A549 (cell line): ENCODE results near the gene CEBPG. TPM values are rescaled to one million over a fixed set of nuclear protein-coding genes. Genes with fewer than 3 reads are reported as not detected.

ENCODE experiments used
- ATAC-seq, 2 experiments: fragments of 200-7000 bp in 1 of 2; fragments of >200 bp in 1 of 2; cut with Nextera tagmentation in 1 of 2; cut with Tn5 transposase in 1 of 2; 3 replicates each; pipeline versions ENCODE4 v1.8.0 to v1.9.1; 2018 to 2020; ENCODE audit warnings: mild to moderate bottlenecking in 1 of 2, moderate library complexity in 1 of 2
- CTCF ChIA-PET: fragments of 300-600 bp; sonication (Branson Sonifier 250); formaldehyde crosslinking; extraction: SDS; loops from one replicate; lab custom pipeline; 2021; ENCODE audit warnings: antibody characterized with exemption, inconsistent platforms; lab: Yijun Ruan, JAX
- POLR2A ChIA-PET: fragments of 350-600 bp; formaldehyde crosslinking; extraction: SDS; loops from one replicate; lab custom pipeline; 2021; ENCODE audit warnings: antibody characterized with exemption, inconsistent platforms; lab: Yijun Ruan, JAX
- DNase-seq, 2 experiments: peaks; one replicate each; pipeline versions ENCODE4 v3.0.0 to v3.0.0-alpha.2; 2011 to 2016; ENCODE audit warnings: low read depth in 1 of 2, low spot score in 1 of 2
- FAIRE-seq: peaks from 2 replicates; lab custom pipeline; 2011; peaks lifted over from hg19 to GRCh38; lab: Jason Lieb, UNC
- H3K27ac ChIP-seq, 2 experiments: fragments of >200 bp; sonication (Bioruptor Twin); formaldehyde crosslinking; 3 replicates each; pipeline ENCODE4 v1.5.1; 2016 to 2017
- H3K4me1 ChIP-seq: fragments of >200 bp; sonication (Bioruptor Twin); formaldehyde crosslinking; 3 replicates; pipeline ENCODE4 v1.6.1; 2016
- H3K4me2 ChIP-seq: fragments of >200 bp; sonication (Bioruptor Twin); formaldehyde crosslinking; 3 replicates; pipeline ENCODE4 v1.6.1; 2016
- H3K4me3 ChIP-seq: fragments of >200 bp; sonication (Bioruptor Twin); formaldehyde crosslinking; 3 replicates; pipeline ENCODE4 v1.5.1; 2016
- H3K9me3 ChIP-seq: fragments of >200 bp; sonication (Bioruptor Twin); formaldehyde crosslinking; 3 replicates; pipeline ENCODE4 v1.6.1; 2016
- BHLHE40 ChIP-seq: IDR thresholded peaks from 2 replicates; pipeline ENCODE4 v1.6.1; 2012; ENCODE audit warnings: low read depth, low read length, inconsistent platforms
- CEBPB ChIP-seq, 2 experiments: fragments of >200 bp in 1 of 2; sonication (Bioruptor Twin) in 1 of 2; formaldehyde crosslinking in 1 of 2; IDR thresholded peaks; 2 replicates each; pipeline ENCODE4 v1.6.1; 2012 to 2016
- CHD2 ChIP-seq: fragments of 150-350 bp; IDR thresholded peaks from 2 replicates; pipeline ENCODE4 v1.6.1; 2014; ENCODE audit warnings: low read length; ENCODE audit not compliant: partially characterized antibody
- CHD4 ChIP-seq: fragments of 200-600 bp; sonication (generic); IDR thresholded peaks from 2 replicates; pipeline ENCODE4 v1.6.1; 2016; ENCODE audit warnings: antibody characterized with exemption, mild to moderate bottlenecking, borderline replicate concordance
- E2F6 ChIP-seq: IDR thresholded peaks from 2 replicates; pipeline ENCODE4 v1.6.1; 2012; ENCODE audit warnings: low read depth, borderline replicate concordance
- ESRRA ChIP-seq: fragments of 150-350 bp; IDR thresholded peaks from 2 replicates; pipeline ENCODE4 v1.6.1; 2014; ENCODE audit warnings: mild to moderate bottlenecking, low read length, borderline replicate concordance
- FOSB ChIP-seq: fragments of 250-450 bp; sonication (Bioruptor Pico); IDR thresholded peaks from 2 replicates; pipeline ENCODE4 v1.5.0; 2020; ENCODE audit warnings: mild to moderate bottlenecking, moderate library complexity
- GATA3 ChIP-seq: IDR thresholded peaks from 2 replicates; pipeline ENCODE4 v1.6.1; 2012; ENCODE audit warnings: borderline replicate concordance
- HOXB13 ChIP-seq: fragments of 250-450 bp; sonication (Bioruptor Pico); IDR thresholded peaks from 2 replicates; pipeline ENCODE4 v1.5.0; 2020; ENCODE audit warnings: low read depth, mild to moderate bottlenecking, moderate library complexity
- HOXB5 ChIP-seq: fragments of 250-450 bp; sonication (Bioruptor Pico); IDR thresholded peaks from 2 replicates; pipeline ENCODE4 v1.5.0; 2020; ENCODE audit warnings: mild to moderate bottlenecking, moderate library complexity
- JUN ChIP-seq, 2 experiments: fragments of >200 bp; sonication (Bioruptor Twin); formaldehyde crosslinking; IDR thresholded peaks; 2 replicates in 1 of 2; 3 replicates in 1 of 2; pipeline ENCODE4 v1.6.1; 2016 to 2017
- MAX ChIP-seq: IDR thresholded peaks from 2 replicates; pipeline ENCODE4 v1.6.1; 2012
- NFE2L2 ChIP-seq: fragments of 150-350 bp; conservative IDR thresholded peaks from 2 replicates; pipeline ENCODE4 v1.6.1; 2014; ENCODE audit warnings: low read length
- RAD21 ChIP-seq, 2 experiments: fragments of >200 bp in 1 of 2; sonication (Bioruptor Twin) in 1 of 2; formaldehyde crosslinking in 1 of 2; IDR thresholded peaks in 1 of 2; conservative IDR thresholded peaks in 1 of 2; 2 replicates in 1 of 2; 3 replicates in 1 of 2; pipeline ENCODE4 v1.6.1; 2012 to 2018; ENCODE audit warnings: inconsistent platforms in 1 of 2
- RARB ChIP-seq: fragments of 250-450 bp; sonication (Bioruptor Pico); IDR thresholded peaks from 2 replicates; pipeline ENCODE4 v1.8.0; 2021; ENCODE audit warnings: mild to moderate bottlenecking, moderate library complexity
- SMC3 ChIP-seq: fragments of >200 bp; sonication (Bioruptor Twin); formaldehyde crosslinking; IDR thresholded peaks from 3 replicates; pipeline ENCODE4 v1.6.1; 2018; ENCODE audit warnings: inconsistent platforms
- SREBF2 ChIP-seq: fragments of 450-650 bp; IDR thresholded peaks from 2 replicates; pipeline ENCODE4 v1.6.1; 2014; ENCODE audit warnings: mild to moderate bottlenecking, moderate library complexity
- TFCP2L1 ChIP-seq: fragments of 250-450 bp; sonication (Bioruptor Pico); IDR thresholded peaks from 2 replicates; pipeline ENCODE4 v1.5.0; 2021; ENCODE audit warnings: mild to moderate bottlenecking
- ZSCAN20 ChIP-seq: fragments of 250-450 bp; sonication (Bioruptor Pico); IDR thresholded peaks from 2 replicates; pipeline ENCODE4 v1.8.0; 2022; ENCODE audit warnings: mild to moderate bottlenecking, moderate library complexity
- WGBS: methylation state at CpG from one replicate; pipeline ENCODE4 v1.1.6; 2017; ENCODE audit errors: missing lambda C conversion rate; 5-methylcytosine and 5-hydroxymethylcytosine counted together
- polyA plus RNA-seq, 4 experiments: library from polyadenylated mRNA; depleted of rRNA in 3 of 4; stranded (reverse); fragments of >200 nt; fragmentation: RNase III in 1 of 4; extraction: RNeasy Plus Mini Kit Qiagen cat#74134 plus additional on column Dnase treatment in 1 of 4; gene quantifications; 2 replicates in 3 of 4; 3 replicates in 1 of 4; pipeline ENCODE4 v1.2.3, GENCODE V29; 2011 to 2017
- TF ChIP-seq, protein P1 (sequence below): fragments of >200 bp; sonication (Bioruptor Twin); formaldehyde crosslinking; IDR thresholded peaks from 3 replicates; pipeline ENCODE4 v1.5.1; 2016
- TF ChIP-seq, protein P2 (sequence below): fragments of 250-450 bp; sonication (Bioruptor Pico); IDR thresholded peaks from 2 replicates; pipeline ENCODE4 v1.5.0; 2020; ENCODE audit warnings: low read depth, mild to moderate bottlenecking, moderate library complexity
- TF ChIP-seq, protein P3 (sequence below): fragments of 250-450 bp; sonication (Bioruptor Pico); IDR thresholded peaks from 2 replicates; pipeline ENCODE4 v1.5.0; 2021; ENCODE audit warnings: mild to moderate bottlenecking, moderate library complexity, borderline replicate concordance
- TF ChIP-seq, protein P4 (sequence below): fragments of 450-650 bp; IDR thresholded peaks from 2 replicates; pipeline ENCODE4 v1.6.1; 2014; ENCODE audit warnings: antibody characterized with exemption

The CEBPG gene
- polyA plus RNA-seq, 2 of the 4 experiments (the other 2 are of a cell fraction), result 34.3 to 138 TPM

- peak; percentile 76 to 95 for DNase-seq
- TF ChIP-seq RAD21 (conservative IDR thresholded peaks at IDR 0.05 in 1 of 2, IDR thresholded peaks at IDR 0.05 in 1 of 2) (peak; percentile 100), CHD2 (no peak), MAX (peak; percentile 65; the same call in 1 of the 2 replicates), BHLHE40 (0 out of 2 replicates have a peak, but pooled peaks have one; percentile 18), SMC3 (peak; percentile 99), ESRRA (no peak)
- TF ChIP-seq, protein P1, sequence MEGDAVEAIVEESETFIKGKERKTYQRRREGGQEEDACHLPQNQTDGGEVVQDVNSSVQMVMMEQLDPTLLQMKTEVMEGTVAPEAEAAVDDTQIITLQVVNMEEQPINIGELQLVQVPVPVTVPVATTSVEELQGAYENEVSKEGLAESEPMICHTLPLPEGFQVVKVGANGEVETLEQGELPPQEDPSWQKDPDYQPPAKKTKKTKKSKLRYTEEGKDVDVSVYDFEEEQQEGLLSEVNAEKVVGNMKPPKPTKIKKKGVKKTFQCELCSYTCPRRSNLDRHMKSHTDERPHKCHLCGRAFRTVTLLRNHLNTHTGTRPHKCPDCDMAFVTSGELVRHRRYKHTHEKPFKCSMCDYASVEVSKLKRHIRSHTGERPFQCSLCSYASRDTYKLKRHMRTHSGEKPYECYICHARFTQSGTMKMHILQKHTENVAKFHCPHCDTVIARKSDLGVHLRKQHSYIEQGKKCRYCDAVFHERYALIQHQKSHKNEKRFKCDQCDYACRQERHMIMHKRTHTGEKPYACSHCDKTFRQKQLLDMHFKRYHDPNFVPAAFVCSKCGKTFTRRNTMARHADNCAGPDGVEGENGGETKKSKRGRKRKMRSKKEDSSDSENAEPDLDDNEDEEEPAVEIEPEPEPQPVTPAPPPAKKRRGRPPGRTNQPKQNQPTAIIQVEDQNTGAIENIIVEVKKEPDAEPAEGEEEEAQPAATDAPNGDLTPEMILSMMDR, result peak; percentile 99
- TF ChIP-seq, all 56 proteins: peak for 5
- ATAC-seq (peak; percentile 54 to 89), FAIRE-seq (peak; percentile 100)
- no peaks in the 10 kb centered on the region for H3K9me3 ChIP-seq
- 47% methylated on average over 12 of the region's 13 CpGs for WGBS
- CTCF ChIA-PET, result interaction anchor here (0.5 to 36.3 kb wide), 99 partner anchors 2 to 1306 kb away, joined by 3 to 1493 read pairs (median 5); partner anchors contain the start of genes CEBPA, CEBPG and SLC7A10
- no peak overlapping the region for H3K4me3 ChIP-seq
- POLR2A ChIA-PET, result interaction anchor here (0.6 to 1.4 kb wide), 4 partner anchors 33 to 157 kb away, joined by 3 to 8 read pairs (median 4); partner anchors contain the start of genes CEBPA and PEPD
- H3K4me2 ChIP-seq, result no peak overlapping the region
- H3K4me1 ChIP-seq, result peaks cover 8% of the 10 kb centered on the region; the same call in 1 of the 3 replicates
- no peak overlapping the region for H3K27ac ChIP-seq
These were observed 33.1 kb downstream of the CEBPG start for GRCh38 chr19:33406521-33407139.

DNA sequence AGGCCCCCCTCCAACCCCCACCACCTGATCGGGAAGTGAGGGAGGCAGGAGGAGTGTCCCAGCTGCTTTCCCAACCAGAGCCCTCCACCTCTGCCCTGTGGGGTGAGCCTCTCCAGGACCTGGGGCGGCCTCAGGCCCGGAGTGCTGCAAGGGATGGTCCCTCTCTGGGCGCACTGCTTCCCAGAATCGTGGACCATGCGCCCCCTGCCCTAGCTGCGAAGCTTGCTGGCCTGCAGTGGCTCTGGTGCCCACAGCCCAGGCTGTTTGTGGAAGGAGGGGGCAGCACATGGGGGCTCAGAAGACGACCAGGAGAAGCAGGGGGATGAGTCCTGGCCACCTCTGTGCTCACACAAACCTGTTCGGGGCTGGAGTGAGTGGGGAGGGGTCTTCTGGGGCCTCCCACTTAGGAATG is 33.6 kb downstream of the CEBPG start:
- FAIRE-seq, result no peak
- Histone ChIP-seq H3K27ac (no peak overlapping the region), H3K9me3 (no peaks in the 10 kb centered on the region), H3K4me3 (no peak overlapping the region), H3K4me2 (no peak overlapping the region), H3K4me1 (peaks cover 8% of the 10 kb centered on the region; the same call in 1 of the 3 replicates)
- ChIA-PET CTCF (interaction anchor here (0.5 to 36.3 kb wide), 86 partner anchors 1 to 1305 kb away, joined by 3 to 1493 read pairs (median 5); partner anchors contain the start of genes CEBPA, CEBPG and SLC7A10), POLR2A (interaction anchor here (0.6 to 1.4 kb wide), 3 partner anchors 33 to 114 kb away, joined by 3 to 8 read pairs (median 4); partner anchors contain the start of genes CEBPA and PEPD)
- no peak for TF ChIP-seq ESRRA
- TF ChIP-seq CHD4, result no peak
- no peak for TF ChIP-seq CEBPB (IDR thresholded peaks at IDR 0.05)
- TF ChIP-seq HOXB5 (CRISPR knock-in tag), result no peak
- no peak for TF ChIP-seq TFCP2L1 (CRISPR knock-in tag)
- no peak for TF ChIP-seq JUN (IDR thresholded peaks at IDR 0.05)
- no peak for TF ChIP-seq GATA3
- TF ChIP-seq HOXB13 (CRISPR knock-in tag), result no peak
- no peak for TF ChIP-seq NFE2L2
- TF ChIP-seq FOSB (CRISPR knock-in tag), result no peak
- 0 out of 5 replicates have a peak, but pooled peaks of 1 of the 2 experiments have one; percentile 4 for TF ChIP-seq RAD21 (conservative IDR thresholded peaks at IDR 0.05 in 1 of 2, IDR thresholded peaks at IDR 0.05 in 1 of 2)
- TF ChIP-seq MAX, result 0 out of 2 replicates have a peak, but pooled peaks have one; percentile 4
- TF ChIP-seq, protein P2, sequence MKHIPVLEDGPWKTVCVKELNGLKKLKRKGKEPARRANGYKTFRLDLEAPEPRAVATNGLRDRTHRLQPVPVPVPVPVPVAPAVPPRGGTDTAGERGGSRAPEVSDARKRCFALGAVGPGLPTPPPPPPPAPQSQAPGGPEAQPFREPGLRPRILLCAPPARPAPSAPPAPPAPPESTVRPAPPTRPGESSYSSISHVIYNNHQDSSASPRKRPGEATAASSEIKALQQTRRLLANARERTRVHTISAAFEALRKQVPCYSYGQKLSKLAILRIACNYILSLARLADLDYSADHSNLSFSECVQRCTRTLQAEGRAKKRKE (CRISPR knock-in tag), result no peak
- TF ChIP-seq RARB, result no peak
- TF ChIP-seq, protein P3, sequence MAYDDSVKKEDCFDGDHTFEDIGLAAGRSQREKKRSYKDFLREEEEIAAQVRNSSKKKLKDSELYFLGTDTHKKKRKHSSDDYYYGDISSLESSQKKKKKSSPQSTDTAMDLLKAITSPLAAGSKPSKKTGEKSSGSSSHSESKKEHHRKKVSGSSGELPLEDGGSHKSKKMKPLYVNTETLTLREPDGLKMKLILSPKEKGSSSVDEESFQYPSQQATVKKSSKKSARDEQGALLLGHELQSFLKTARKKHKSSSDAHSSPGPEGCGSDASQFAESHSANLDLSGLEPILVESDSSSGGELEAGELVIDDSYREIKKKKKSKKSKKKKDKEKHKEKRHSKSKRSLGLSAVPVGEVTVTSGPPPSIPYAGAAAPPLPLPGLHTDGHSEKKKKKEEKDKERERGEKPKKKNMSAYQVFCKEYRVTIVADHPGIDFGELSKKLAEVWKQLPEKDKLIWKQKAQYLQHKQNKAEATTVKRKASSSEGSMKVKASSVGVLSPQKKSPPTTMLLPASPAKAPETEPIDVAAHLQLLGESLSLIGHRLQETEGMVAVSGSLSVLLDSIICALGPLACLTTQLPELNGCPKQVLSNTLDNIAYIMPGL, result no peak
- TF ChIP-seq, protein P1, result 0 out of 3 replicates have a peak, but pooled peaks have one; percentile 2
- TF ChIP-seq E2F6, result no peak
- TF ChIP-seq, protein P4, sequence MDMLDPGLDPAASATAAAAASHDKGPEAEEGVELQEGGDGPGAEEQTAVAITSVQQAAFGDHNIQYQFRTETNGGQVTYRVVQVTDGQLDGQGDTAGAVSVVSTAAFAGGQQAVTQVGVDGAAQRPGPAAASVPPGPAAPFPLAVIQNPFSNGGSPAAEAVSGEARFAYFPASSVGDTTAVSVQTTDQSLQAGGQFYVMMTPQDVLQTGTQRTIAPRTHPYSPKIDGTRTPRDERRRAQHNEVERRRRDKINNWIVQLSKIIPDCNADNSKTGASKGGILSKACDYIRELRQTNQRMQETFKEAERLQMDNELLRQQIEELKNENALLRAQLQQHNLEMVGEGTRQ, result 0 out of 2 replicates have a peak, but pooled peaks have one; percentile 40
- TF ChIP-seq ZSCAN20 (CRISPR knock-in tag), result no peak
- no peak for TF ChIP-seq SREBF2
- TF ChIP-seq SMC3, result no peak
- peak; percentile 8 to 44; a peak in 5 of 6 replicates for ATAC-seq
- WGBS, result 35% methylated on average over 9 of the region's 9 CpGs
- no peak for DNase-seq
